ENCODE data around the gene NCK2. TPM values are rescaled to one million over a fixed set of nuclear protein-coding genes. Genes with fewer than 3 reads are reported as not detected.

Gene NCK2
- total and polyA plus RNA-seq, 12 donors, result 18.5 to 45.1 (median 29.0) TPM

- intact Hi-C loops (cut with DNase I), result loop anchor here in 1 of 10 donors (10.0 kb wide), 1 partner anchor 165 kb away; no protein-coding TSS in a partner anchor
- H3K4me1 ChIP-seq, result peaks cover 0 to 34% (median 19%) of the 10 kb centered on the region in 9 donors
- H3K27ac ChIP-seq, result peak overlapping the region in 2 of 10 donors; percentile 28 to 72
- H3K36me3 ChIP-seq, result no peaks in the 10 kb centered on the region
- no peaks in the 10 kb centered on the region for H3K9me3 ChIP-seq
- ATAC-seq (no peak), DNase-seq (no peak)
- TF ChIP-seq CTCF (IDR thresholded peaks at IDR 0.05), result no peak
- no peak overlapping the region for H3K4me3 ChIP-seq
- WGBS, 2 donors, result 84 to 86% methylated on average over 8 of the region's 8 CpGs
- no peaks in the 10 kb centered on the region for H3K27me3 ChIP-seq
These were observed 5.3 kb upstream of the NCK2 start for GRCh38 chr2:105739426-105739825.

DNA sequence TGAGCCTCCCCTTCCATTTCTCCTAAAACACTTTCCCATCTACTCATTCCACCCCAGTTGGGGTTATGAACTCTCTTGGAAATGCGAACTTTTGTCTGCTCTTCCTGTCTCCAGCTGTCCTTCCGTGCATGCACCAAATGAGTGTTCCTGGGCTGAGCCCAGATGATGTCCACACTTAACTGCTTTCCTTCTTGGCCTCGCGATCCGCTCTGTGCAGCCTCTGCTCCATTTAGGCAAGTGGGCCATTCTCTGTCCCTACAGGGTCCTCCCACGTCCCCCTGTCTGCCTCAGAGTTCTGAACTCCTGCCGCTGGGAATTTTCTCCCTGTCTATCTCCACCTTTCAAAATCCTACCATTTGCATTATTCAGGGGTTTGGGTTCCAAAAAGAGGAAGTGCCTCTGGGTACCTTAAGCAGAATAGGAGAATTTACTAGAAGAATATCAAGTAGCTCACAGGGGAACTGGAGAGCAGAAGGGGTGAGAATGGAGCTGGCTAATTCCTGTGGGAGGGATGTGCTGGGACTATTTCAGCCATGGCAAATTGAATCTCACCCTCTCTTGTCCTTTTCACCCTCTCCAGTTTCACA is 4.7 kb upstream of the NCK2 start:
- no peak for DNase-seq
- Histone ChIP-seq H3K4me1 (peaks cover 0 to 28% (median 13%) of the 10 kb centered on the region in 9 donors), H3K4me3 (no peak overlapping the region), H3K36me3 (no peaks in the 10 kb centered on the region), H3K9me3 (no peaks in the 10 kb centered on the region), H3K27ac (peak overlapping the region in 2 of 10 donors; percentile 28 to 72), H3K27me3 (no peaks in the 10 kb centered on the region)
- peak in 2 of 8 donors; percentile 22 to 43 for ATAC-seq
- no peak for TF ChIP-seq CTCF (IDR thresholded peaks at IDR 0.05)
- WGBS, 2 donors, result 70 to 73% methylated on average over 7 of the region's 7 CpGs
- intact Hi-C loops (cut with DNase I), result loop anchor here in 7 of 10 donors (5.0 to 10.0 kb wide), 9 partner anchors 75 to 447 kb away; no protein-coding TSS in a partner anchor

DNA sequence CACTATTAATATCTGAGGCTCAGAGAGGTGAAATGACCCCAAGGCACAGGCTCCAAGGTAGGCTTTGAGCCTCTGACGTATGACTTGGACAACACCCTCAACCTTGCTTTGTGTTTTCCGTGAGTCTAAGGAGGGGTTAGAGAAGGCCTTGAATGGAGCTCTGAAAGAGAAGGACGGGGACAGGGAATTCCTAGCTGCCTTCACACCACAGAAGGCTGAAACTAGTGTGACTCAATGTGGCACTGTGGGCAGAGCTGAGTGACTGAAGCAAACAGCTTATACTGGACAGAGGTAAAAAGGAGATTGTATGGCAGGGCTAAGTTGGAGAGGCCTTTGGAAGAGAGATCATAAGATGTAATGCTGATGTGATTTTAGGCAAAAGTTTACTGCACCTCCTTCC is 3.5 kb upstream of the NCK2 start:
- DNase-seq (no peak), ATAC-seq (no peak)
- WGBS, 2 donors, result 93 to 95% methylated on average over 3 of the region's 3 CpGs
- Histone ChIP-seq H3K4me3 (no peak overlapping the region), H3K9me3 (no peaks in the 10 kb centered on the region), H3K36me3 (no peaks in the 10 kb centered on the region), H3K27me3 (no peaks in the 10 kb centered on the region), H3K27ac (no peak overlapping the region), H3K4me1 (peaks cover 3 to 23% (median 14%) of the 10 kb centered on the region in 9 donors)
- TF ChIP-seq CTCF (IDR thresholded peaks at IDR 0.05), result no peak
- intact Hi-C loops (cut with DNase I), result loop anchor here in 7 of 10 donors (5.0 to 10.0 kb wide), 9 partner anchors 74 to 446 kb away; no protein-coding TSS in a partner anchor

GRCh38 chr2:105741617-105742016 is 3.1 kb upstream of the NCK2 start:
- Histone ChIP-seq H3K27me3 (no peaks in the 10 kb centered on the region), H3K4me3 (no peak overlapping the region), H3K27ac (no peak overlapping the region), H3K36me3 (no peaks in the 10 kb centered on the region), H3K4me1 (peaks cover 5 to 28% (median 19%) of the 10 kb centered on the region in 9 donors), H3K9me3 (no peaks in the 10 kb centered on the region)
- ATAC-seq (no peak), DNase-seq (no peak)
- intact Hi-C loops (cut with DNase I), result loop anchor here in 7 of 10 donors (5.0 to 10.0 kb wide), 9 partner anchors 73 to 446 kb away; no protein-coding TSS in a partner anchor
- no peak for TF ChIP-seq CTCF (IDR thresholded peaks at IDR 0.05)
- 97 to 99% methylated on average over 4 of the region's 4 CpGs for WGBS, 2 donors

Measured in heart right ventricle (tissue), 16 donors.